Neural cell (in vitro differentiated cells): ENCODE measurements around the gene CCL27. TPM values are rescaled to one million over a fixed set of nuclear protein-coding genes. Genes with fewer than 3 reads are reported as not detected.

Experiments
- H2AFZ ChIP-seq: fragments of 200-600, 300-800 bp; sonication (generic), shearing (Covaris generic); 2 replicates; pipeline ENCODE4 v1.6.0; 2014; ENCODE audit warnings: low read depth, mild to moderate bottlenecking, antibody characterized with exemption, low read length, moderate library complexity
- H3F3A ChIP-seq: fragments of 200-600 bp; shearing (Covaris generic); 2 replicates; pipeline ENCODE4 v1.6.1; 2016; ENCODE audit warnings: mild to moderate bottlenecking, moderate library complexity, mixed read lengths, antibody characterized with exemption, low read length; ENCODE audit not compliant: insufficient read depth, poor library complexity, severe bottlenecking
- H3K27ac ChIP-seq: fragments of 200-600, 300-800 bp; sonication (generic), shearing (Covaris generic); 2 replicates; pipeline ENCODE4 v1.5.1; 2014; ENCODE audit warnings: mild to moderate bottlenecking, low read length, moderate library complexity
- H3K27me3 ChIP-seq: fragments of 300-800, 200-600 bp; sonication (generic), shearing (Covaris generic); 2 replicates; pipeline ENCODE4 v1.6.0; 2014; ENCODE audit warnings: mild to moderate bottlenecking, low read depth, low read length, moderate library complexity; ENCODE audit not compliant: insufficient read depth
- H3K36me3 ChIP-seq: fragments of 300-800, 200-600 bp; sonication (generic), shearing (Covaris generic); 2 replicates; pipeline ENCODE4 v1.5.1; 2014; ENCODE audit warnings: mild to moderate bottlenecking, antibody characterized with exemption, low read length, moderate library complexity; ENCODE audit not compliant: insufficient read depth
- H3K4me2 ChIP-seq: fragments of 300-800, 200-600 bp; sonication (generic), shearing (Covaris generic); 2 replicates; pipeline ENCODE4 v1.6.0; 2014; ENCODE audit warnings: mild to moderate bottlenecking, low read length
- H3K4me3 ChIP-seq: fragments of 300-800, 200-600 bp; sonication (generic), shearing (Covaris generic); 2 replicates; pipeline ENCODE4 v1.5.1; 2014; ENCODE audit warnings: mild to moderate bottlenecking, low read length, moderate library complexity
- H3K79me2 ChIP-seq: fragments of 200-600 bp; shearing (Covaris generic); replicated peaks from 2 replicates; pipeline ENCODE4 v1.6.0; 2014; ENCODE audit warnings: mild to moderate bottlenecking, low read length, moderate library complexity; ENCODE audit not compliant: insufficient read depth
- H3K9ac ChIP-seq: fragments of 300-800, 200-600 bp; sonication (generic), shearing (Covaris generic); 2 replicates; pipeline ENCODE4 v1.6.1; 2016; ENCODE audit warnings: mild to moderate bottlenecking, low read length, mixed read lengths
- H3K9me2 ChIP-seq: fragments of 200-600 bp; shearing (Covaris generic); 2 replicates; pipeline ENCODE4 v1.6.1; 2016; ENCODE audit warnings: mild to moderate bottlenecking, low read length, mixed read lengths; ENCODE audit not compliant: insufficient read depth
- H3K9me3 ChIP-seq: fragments of 200-600, 300-800 bp; sonication (generic), shearing (Covaris generic); 2 replicates; pipeline ENCODE4 v1.6.1; 2016; ENCODE audit warnings: mild to moderate bottlenecking, mixed run types, low read length, moderate library complexity, mixed read lengths
- H4K20me1 ChIP-seq: fragments of 200-600 bp; shearing (Covaris generic); 2 replicates; pipeline ENCODE4 v1.6.1; 2016; ENCODE audit warnings: mild to moderate bottlenecking, mixed run types; ENCODE audit not compliant: insufficient read depth
- CTCF ChIP-seq: fragments of 450-650 bp; IDR thresholded peaks from 2 replicates; pipeline ENCODE4 v1.5.1; 2014; ENCODE audit warnings: antibody characterized with exemption, mild to moderate bottlenecking, moderate library complexity; ENCODE audit not compliant: poor library complexity, severe bottlenecking
- EP300 ChIP-seq: fragments of 450-650 bp; conservative IDR thresholded peaks from 2 replicates; pipeline ENCODE4 v1.6.1; 2014; ENCODE audit warnings: antibody characterized with exemption, mild to moderate bottlenecking, moderate library complexity; ENCODE audit not compliant: poor library complexity, severe bottlenecking
- EZH2 ChIP-seq: fragments of 200-600, 300-800 bp; shearing (Covaris generic), sonication (generic); IDR thresholded peaks from 2 replicates; pipeline ENCODE4 v1.6.1; 2014; ENCODE audit warnings: antibody characterized with exemption, low read length, borderline replicate concordance, mild to moderate bottlenecking; ENCODE audit not compliant: insufficient read depth, poor library complexity, severe bottlenecking
- MXI1 ChIP-seq: fragments of 450-650 bp; conservative IDR thresholded peaks from 2 replicates; pipeline ENCODE4 v1.6.1; 2014; ENCODE audit warnings: antibody characterized with exemption, mild to moderate bottlenecking; ENCODE audit not compliant: poor library complexity, severe bottlenecking
- POLR2AphosphoS5 ChIP-seq: IDR thresholded peaks from 2 replicates; pipeline ENCODE4 v1.6.1; 2012
- RAD21 ChIP-seq: fragments of 450-650 bp; conservative IDR thresholded peaks from 2 replicates; pipeline ENCODE4 v1.6.1; 2014; ENCODE audit warnings: antibody characterized with exemption, mild to moderate bottlenecking, moderate library complexity
- SMC3 ChIP-seq: fragments of 450-650 bp; conservative IDR thresholded peaks from 2 replicates; pipeline ENCODE4 v1.6.1; 2014; ENCODE audit warnings: antibody characterized with exemption, mild to moderate bottlenecking, moderate library complexity; ENCODE audit not compliant: poor library complexity
- TAF1 ChIP-seq: IDR thresholded peaks from 2 replicates; pipeline ENCODE4 v1.6.1; 2012; ENCODE audit warnings: low read depth
- polyA plus RNA-seq: library from polyadenylated mRNA; depleted of rRNA; stranded (reverse); fragments of >200 nt; gene quantifications from 2 replicates; pipeline ENCODE4 v1.2.3, GENCODE V29; 2014
- TF ChIP-seq, protein P1 (sequence below): IDR thresholded peaks from 2 replicates; pipeline ENCODE4 v1.6.1; 2012; ENCODE audit warnings: borderline replicate concordance

CCL27 gene
- polyA plus RNA-seq, 1 donor from 2014 or later: 0.82 TPM

DNA sequence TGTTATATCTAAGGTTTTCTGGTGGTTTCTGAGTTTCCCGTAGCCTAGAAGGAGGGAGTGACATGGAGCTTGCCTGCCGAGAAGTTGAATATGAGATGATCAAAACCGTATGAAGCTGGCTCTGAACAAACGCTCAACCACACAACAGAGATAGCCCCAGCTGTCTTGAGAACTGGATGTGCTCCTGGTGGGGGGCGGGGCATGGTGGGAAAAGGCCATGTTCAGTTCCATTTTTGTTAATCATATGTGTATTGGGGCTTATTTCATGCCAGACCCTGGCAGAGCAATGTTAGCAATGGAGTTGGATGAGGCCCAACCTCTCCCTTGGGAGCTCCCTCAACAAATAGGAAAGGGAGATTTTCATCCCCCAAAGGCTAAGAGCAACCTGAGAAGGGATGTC, 23.8 kb upstream of the CCL27 start:
- Histone ChIP-seq H3K9me3 (no peaks in the 10 kb centered on the region), H3K36me3 (no peaks in the 10 kb centered on the region), H3K79me2 (no peaks in the 10 kb centered on the region), H3K27ac (no peak overlapping the region), H3K4me2 (no peak overlapping the region), H2AFZ (no peak overlapping the region), H3F3A (no peaks in the 10 kb centered on the region), H3K9ac (no peak overlapping the region), H3K9me2 (no peaks in the 10 kb centered on the region), H3K27me3 (no peaks in the 10 kb centered on the region), H4K20me1 (no peaks in the 10 kb centered on the region), H3K4me3 (no peak overlapping the region)
- no peak for TF ChIP-seq EP300
- no peak for TF ChIP-seq RAD21
- TF ChIP-seq, protein P1, sequence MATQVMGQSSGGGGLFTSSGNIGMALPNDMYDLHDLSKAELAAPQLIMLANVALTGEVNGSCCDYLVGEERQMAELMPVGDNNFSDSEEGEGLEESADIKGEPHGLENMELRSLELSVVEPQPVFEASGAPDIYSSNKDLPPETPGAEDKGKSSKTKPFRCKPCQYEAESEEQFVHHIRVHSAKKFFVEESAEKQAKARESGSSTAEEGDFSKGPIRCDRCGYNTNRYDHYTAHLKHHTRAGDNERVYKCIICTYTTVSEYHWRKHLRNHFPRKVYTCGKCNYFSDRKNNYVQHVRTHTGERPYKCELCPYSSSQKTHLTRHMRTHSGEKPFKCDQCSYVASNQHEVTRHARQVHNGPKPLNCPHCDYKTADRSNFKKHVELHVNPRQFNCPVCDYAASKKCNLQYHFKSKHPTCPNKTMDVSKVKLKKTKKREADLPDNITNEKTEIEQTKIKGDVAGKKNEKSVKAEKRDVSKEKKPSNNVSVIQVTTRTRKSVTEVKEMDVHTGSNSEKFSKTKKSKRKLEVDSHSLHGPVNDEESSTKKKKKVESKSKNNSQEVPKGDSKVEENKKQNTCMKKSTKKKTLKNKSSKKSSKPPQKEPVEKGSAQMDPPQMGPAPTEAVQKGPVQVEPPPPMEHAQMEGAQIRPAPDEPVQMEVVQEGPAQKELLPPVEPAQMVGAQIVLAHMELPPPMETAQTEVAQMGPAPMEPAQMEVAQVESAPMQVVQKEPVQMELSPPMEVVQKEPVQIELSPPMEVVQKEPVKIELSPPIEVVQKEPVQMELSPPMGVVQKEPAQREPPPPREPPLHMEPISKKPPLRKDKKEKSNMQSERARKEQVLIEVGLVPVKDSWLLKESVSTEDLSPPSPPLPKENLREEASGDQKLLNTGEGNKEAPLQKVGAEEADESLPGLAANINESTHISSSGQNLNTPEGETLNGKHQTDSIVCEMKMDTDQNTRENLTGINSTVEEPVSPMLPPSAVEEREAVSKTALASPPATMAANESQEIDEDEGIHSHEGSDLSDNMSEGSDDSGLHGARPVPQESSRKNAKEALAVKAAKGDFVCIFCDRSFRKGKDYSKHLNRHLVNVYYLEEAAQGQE: no peak
- no peak for TF ChIP-seq MXI1
- TF ChIP-seq CTCF: no peak
- TF ChIP-seq TAF1: no peak

- H3K4me2 ChIP-seq: no peak overlapping the region
- no peaks in the 10 kb centered on the region for H3K9me3 ChIP-seq
- H4K20me1 ChIP-seq: no peaks in the 10 kb centered on the region
- H2AFZ ChIP-seq: no peak overlapping the region
- no peaks in the 10 kb centered on the region for H3K9me2 ChIP-seq
- H3K36me3 ChIP-seq: no peaks in the 10 kb centered on the region
- TF ChIP-seq, protein P1: no peak
- no peak for TF ChIP-seq RAD21
- no peak for TF ChIP-seq SMC3
- TF ChIP-seq CTCF: no peak
- TF ChIP-seq MXI1: no peak
- TF ChIP-seq TAF1: no peak
- TF ChIP-seq EZH2: no peak
- no peak for TF ChIP-seq POLR2AphosphoS5
- no peak for TF ChIP-seq EP300
- H3K79me2 ChIP-seq: no peaks in the 10 kb centered on the region
- H3F3A ChIP-seq: no peaks in the 10 kb centered on the region
- no peak overlapping the region for H3K9ac ChIP-seq
- no peak overlapping the region for H3K27ac ChIP-seq
- H3K4me3 ChIP-seq: no peak overlapping the region
- no peaks in the 10 kb centered on the region for H3K27me3 ChIP-seq
These were observed 23.1 kb upstream of the CCL27 start for GRCh38 chr9:34685591-34685990.
